HepG2 (cell line): ENCODE results near the gene CYP19A1. TPM values are rescaled to one million over a fixed set of nuclear protein-coding genes. Genes with fewer than 3 reads are reported as not detected.

Source experiments
- AHR ChIP-seq: IDR thresholded peaks from 2 replicates; pipeline ENCODE4 v1.6.1; 2018; ENCODE audit warnings: missing genetic modification reagents, missing compliant biosample characterization
- ATF7-NPFF ChIP-seq: sonication (generic); formaldehyde crosslinking; IDR thresholded peaks from 2 replicates; pipeline ENCODE4 v1.8.1; 2023; ENCODE audit warnings: mild to moderate bottlenecking, low read depth, missing genetic modification reagents, moderate library complexity
- BCLAF1 ChIP-seq: fragments of 450-650 bp; IDR thresholded peaks from 2 replicates; pipeline ENCODE4 v1.6.1; 2017; ENCODE audit warnings: mild to moderate bottlenecking
- FOXJ3 ChIP-seq: sonication (generic); formaldehyde crosslinking; IDR thresholded peaks from 2 replicates; pipeline ENCODE4 v1.4.0; 2020; ENCODE audit warnings: missing genetic modification reagents, mild to moderate bottlenecking, borderline replicate concordance
- GATAD2A ChIP-seq: IDR thresholded peaks from 2 replicates; pipeline ENCODE4 v1.6.1; 2016
- IRF2 ChIP-seq: IDR thresholded peaks from 2 replicates; pipeline ENCODE4 v1.6.1; 2018; ENCODE audit warnings: missing genetic modification reagents, missing compliant biosample characterization
- MED1 ChIP-seq: sonication (generic); formaldehyde crosslinking; IDR thresholded peaks from 2 replicates; pipeline ENCODE4 v1.4.0; 2020; ENCODE audit warnings: missing genetic modification reagents
- NFE2L2 ChIP-seq: fragments of 150-350 bp; IDR thresholded peaks from 2 replicates; pipeline ENCODE4 v1.6.1; 2014; ENCODE audit warnings: low read length
- PAX8 ChIP-seq: sonication (generic); formaldehyde crosslinking; IDR thresholded peaks from 2 replicates; pipeline ENCODE4 v1.8.0; 2022; ENCODE audit warnings: mild to moderate bottlenecking, missing genetic modification reagents, borderline replicate concordance
- SP140L ChIP-seq: sonication (generic); formaldehyde crosslinking; IDR thresholded peaks from 2 replicates; pipeline ENCODE4 v1.4.0; 2020; ENCODE audit warnings: missing genetic modification reagents, borderline replicate concordance
- SUZ12 ChIP-seq: fragments of 150-350 bp; IDR thresholded peaks from 2 replicates; pipeline ENCODE4 v1.6.1; 2014; ENCODE audit warnings: low read depth, low read length
- THRA ChIP-seq: sonication (generic); formaldehyde crosslinking; IDR thresholded peaks from 2 replicates; pipeline ENCODE4 v1.4.0; 2020; ENCODE audit warnings: missing genetic modification reagents, borderline replicate concordance
- XRCC5 ChIP-seq: fragments of 200-400 bp; formaldehyde crosslinking; optimal IDR thresholded peaks from 2 replicates; pipeline ENCODE3; 2017; ENCODE audit warnings: mild to moderate bottlenecking, low read length
- ZFP36L1 ChIP-seq: sonication (generic); formaldehyde crosslinking; IDR thresholded peaks from 2 replicates; pipeline ENCODE4 v1.8.0; 2022; ENCODE audit warnings: mild to moderate bottlenecking, missing genetic modification reagents, moderate library complexity
- ZNF101 ChIP-seq: sonication (generic); formaldehyde crosslinking; IDR thresholded peaks from 2 replicates; pipeline ENCODE4 v1.4.0; 2020; ENCODE audit warnings: mild to moderate bottlenecking, low read depth, missing genetic modification reagents, borderline replicate concordance
- ZNF24 ChIP-seq: fragments of 450-650 bp; IDR thresholded peaks from 2 replicates; pipeline ENCODE4 v1.6.1; 2017; ENCODE audit warnings: antibody characterized with exemption, mild to moderate bottlenecking
- ZNF296 ChIP-seq: sonication (generic); formaldehyde crosslinking; conservative IDR thresholded peaks from 2 replicates; pipeline ENCODE4 v1.5.0; 2020; ENCODE audit warnings: mild to moderate bottlenecking, missing genetic modification reagents
- ZNF737 ChIP-seq: sonication (generic); formaldehyde crosslinking; IDR thresholded peaks from 2 replicates; pipeline ENCODE4 v1.5.0; 2020; ENCODE audit warnings: missing genetic modification reagents, mild to moderate bottlenecking, borderline replicate concordance
- ZNF772 ChIP-seq: sonication (generic); formaldehyde crosslinking; IDR thresholded peaks from 2 replicates; pipeline ENCODE4 v1.5.0; 2020; ENCODE audit warnings: mild to moderate bottlenecking, missing genetic modification reagents
- ZSCAN29 ChIP-seq: sonication (generic); formaldehyde crosslinking; conservative IDR thresholded peaks from 2 replicates; pipeline ENCODE4 v1.4.0; 2020; ENCODE audit warnings: mild to moderate bottlenecking, missing genetic modification reagents
- polyA plus RNA-seq, 8 experiments: library from polyadenylated mRNA; depleted of rRNA in 3 of 8; stranded (reverse) in 7 of 8; unstranded in 1 of 8; fragments of >200 nt; fragmentation: Illumina TruSeq in 4 of 8; extraction: Trizol in 4 of 8; gene quantifications; 2 replicates each; pipeline versions ENCODE4 v1.2.1 to v1.2.3, GENCODE V29; 2011 to 2016; ENCODE audit warnings: low read depth in 4 of 8, missing spikeins in 1 of 8, mixed read lengths in 1 of 8; ENCODE audit not compliant: insufficient read depth in 1 of 8
- total RNA-seq, 5 experiments: library from RNA; depleted of rRNA; stranded (reverse); fragments of >200 nt; fragmentation: Illumina TruSeq; extraction: Trizol; gene quantifications; 2 replicates each; pipeline ENCODE4 v1.2.3, GENCODE V29; 2016; ENCODE audit warnings: low read depth in 1 of 5

Gene CYP19A1
- total and polyA plus RNA-seq, 2 of the 13 experiments (the other 11 are each of a cell fraction or from before 2014, with no cell fraction given), result 10.9 to 23.0 TPM

DNA sequence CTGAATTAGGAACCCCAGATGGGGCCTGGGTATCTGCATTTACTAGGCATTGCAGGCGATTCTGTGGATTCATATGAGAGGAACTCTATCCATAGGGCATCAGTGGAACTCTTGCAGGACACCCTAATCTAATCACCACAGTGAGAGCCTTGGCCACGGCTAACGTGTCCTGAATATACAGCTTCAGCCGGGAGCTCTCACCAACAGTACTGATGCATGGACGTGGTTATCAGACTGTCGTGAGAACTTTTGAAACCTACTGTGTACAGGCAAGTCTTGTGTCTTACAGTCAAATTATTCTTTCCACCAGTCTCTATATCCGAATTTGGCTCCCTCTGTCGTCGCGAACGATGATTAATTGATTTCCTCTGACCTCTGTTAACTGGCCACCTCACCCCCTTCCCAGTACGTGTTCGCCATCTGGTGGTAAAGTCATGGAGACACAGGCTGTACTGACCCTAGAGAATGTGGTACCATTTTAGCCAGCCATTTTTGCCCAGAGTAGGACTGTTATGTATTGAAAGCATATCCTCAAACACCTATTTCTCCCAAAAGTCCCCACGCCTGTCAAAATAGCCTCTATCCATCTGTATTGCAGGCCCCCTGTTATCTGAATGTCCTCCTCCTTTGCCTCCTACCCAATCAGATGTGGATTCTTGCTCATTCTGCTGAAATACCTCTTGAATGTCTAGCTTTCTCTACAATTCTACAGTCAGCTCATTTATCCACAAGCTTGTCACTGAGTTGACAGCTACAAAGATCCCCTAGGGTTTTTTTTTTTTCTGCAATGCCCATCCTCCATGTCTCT, 42.8 kb upstream of the CYP19A1 start (continued):
- TF ChIP-seq ZSCAN29 (CRISPR knock-in tag) (0 out of 2 replicates have a peak, but pooled peaks have one; percentile 34), ZNF296 (CRISPR knock-in tag) (no peak), MED1 (CRISPR knock-in tag) (peak; percentile 26; the same call in 1 of the 2 replicates), NFE2L2 (no peak), ZNF737 (CRISPR knock-in tag) (no peak), AHR (CRISPR knock-in tag) (no peak), SUZ12 (no peak), ZNF24 (no peak), SP140L (CRISPR knock-in tag) (0 out of 2 replicates have a peak, but pooled peaks have one; percentile 67), BCLAF1 (no peak), ZNF772 (CRISPR knock-in tag) (no peak), PAX8 (CRISPR knock-in tag) (no peak), XRCC5 (peak; percentile 22), FOXJ3 (no peak), GATAD2A (CRISPR knock-in tag) (peak; percentile 41; the same call in 1 of the 2 replicates), ZNF101 (CRISPR knock-in tag) (no peak), ZFP36L1 (CRISPR knock-in tag) (no peak), THRA (CRISPR knock-in tag) (peak; percentile 69; the same call in 1 of the 2 replicates), ATF7-NPFF (CRISPR knock-in tag) (no peak), IRF2 (CRISPR knock-in tag) (peak; percentile 48)
